ENCODE measurements around the gene CEP104.

DNA sequence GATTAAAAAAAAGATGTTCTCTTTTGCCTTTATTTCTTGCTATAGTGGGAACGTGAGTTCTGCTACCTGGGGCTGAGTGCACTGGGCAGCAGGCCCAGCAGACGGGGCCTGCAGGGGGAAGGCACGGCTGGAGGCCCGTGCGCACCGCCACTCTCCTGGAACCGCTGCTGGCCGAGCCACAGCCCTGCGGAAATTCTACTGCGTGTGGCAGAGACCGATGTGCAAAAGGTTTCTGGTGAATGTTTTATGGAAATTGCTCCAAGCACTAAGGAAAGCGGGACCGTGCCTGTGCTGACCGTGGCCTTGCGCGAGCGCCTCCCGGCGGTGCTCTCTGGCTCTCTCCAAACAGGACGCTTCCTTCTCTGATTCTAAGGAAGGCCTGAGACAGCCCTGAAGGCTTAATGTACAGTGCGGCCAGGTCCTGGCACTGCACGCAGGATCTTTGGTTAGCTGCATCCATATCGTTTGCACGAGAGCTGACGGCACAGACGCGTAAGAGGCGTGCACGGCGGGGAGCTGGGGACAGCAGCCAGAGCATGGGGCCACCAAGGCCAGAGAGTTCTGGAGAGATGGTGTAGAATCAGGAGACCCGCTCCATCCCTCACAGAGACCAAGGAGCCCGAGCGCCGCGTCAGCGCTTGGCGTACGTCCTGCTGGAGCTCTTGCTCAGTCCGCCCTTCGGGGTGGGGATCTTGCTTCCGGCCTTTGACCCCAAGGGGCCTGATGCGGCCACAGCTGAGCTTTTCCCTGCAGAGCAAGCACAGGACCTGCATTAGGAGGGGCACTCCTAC is 42.0 kb downstream of the CEP104 start:
- TF ChIP-seq, protein P1, sequence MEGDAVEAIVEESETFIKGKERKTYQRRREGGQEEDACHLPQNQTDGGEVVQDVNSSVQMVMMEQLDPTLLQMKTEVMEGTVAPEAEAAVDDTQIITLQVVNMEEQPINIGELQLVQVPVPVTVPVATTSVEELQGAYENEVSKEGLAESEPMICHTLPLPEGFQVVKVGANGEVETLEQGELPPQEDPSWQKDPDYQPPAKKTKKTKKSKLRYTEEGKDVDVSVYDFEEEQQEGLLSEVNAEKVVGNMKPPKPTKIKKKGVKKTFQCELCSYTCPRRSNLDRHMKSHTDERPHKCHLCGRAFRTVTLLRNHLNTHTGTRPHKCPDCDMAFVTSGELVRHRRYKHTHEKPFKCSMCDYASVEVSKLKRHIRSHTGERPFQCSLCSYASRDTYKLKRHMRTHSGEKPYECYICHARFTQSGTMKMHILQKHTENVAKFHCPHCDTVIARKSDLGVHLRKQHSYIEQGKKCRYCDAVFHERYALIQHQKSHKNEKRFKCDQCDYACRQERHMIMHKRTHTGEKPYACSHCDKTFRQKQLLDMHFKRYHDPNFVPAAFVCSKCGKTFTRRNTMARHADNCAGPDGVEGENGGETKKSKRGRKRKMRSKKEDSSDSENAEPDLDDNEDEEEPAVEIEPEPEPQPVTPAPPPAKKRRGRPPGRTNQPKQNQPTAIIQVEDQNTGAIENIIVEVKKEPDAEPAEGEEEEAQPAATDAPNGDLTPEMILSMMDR (conservative IDR thresholded peaks at IDR 0.05 in 1 of 2, IDR thresholded peaks at IDR 0.05 in 1 of 2; ENCODE audit: low read depth in 1 of 2, low read length in 2 of 2) = no peak
- no peak for TF ChIP-seq EZH2 (IDR thresholded peaks at IDR 0.05; ENCODE audit: low read length, missing control alignments)

Data from fibroblast of lung (primary cell).